OCI-LY1 (cell line): ENCODE data around the gene DCC.

Experiments
- H2AFZ ChIP-seq: fragments of 200-600 bp; sonication (generic), shearing (Covaris generic); 2 replicates; pipeline ENCODE4 v1.6.0; 2014; ENCODE audit warnings: antibody characterized with exemption, mild to moderate bottlenecking, low read length
- H3F3A ChIP-seq: fragments of 200-600 bp; sonication (generic), shearing (Covaris generic); 2 replicates; pipeline ENCODE4 v1.6.0; 2014; ENCODE audit warnings: mild to moderate bottlenecking, antibody characterized with exemption, low read length, moderate library complexity; ENCODE audit not compliant: insufficient read depth
- H3K27ac ChIP-seq: fragments of 200-600 bp; sonication (generic); 2 replicates; pipeline ENCODE4 v1.5.1; 2014; ENCODE audit warnings: low read length, mixed run types, mild to moderate bottlenecking, low read depth; ENCODE audit not compliant: poor library complexity, severe bottlenecking
- H3K27me3 ChIP-seq: fragments of 200-600 bp; sonication (generic); 2 replicates; pipeline ENCODE4 v1.6.0; 2014; ENCODE audit warnings: antibody characterized with exemption, mild to moderate bottlenecking, low read length, moderate library complexity; ENCODE audit not compliant: insufficient read depth
- H3K36me3 ChIP-seq: fragments of 200-600 bp; sonication (generic); 2 replicates; pipeline ENCODE4 v1.6.1; 2014; ENCODE audit warnings: mild to moderate bottlenecking, antibody characterized with exemption, low read length, moderate library complexity, mixed read lengths; ENCODE audit not compliant: insufficient read depth
- H3K4me1 ChIP-seq: fragments of 200-600 bp; sonication (generic); 2 replicates; pipeline ENCODE4 v1.5.1; 2014; ENCODE audit warnings: mild to moderate bottlenecking, low read length, moderate library complexity; ENCODE audit not compliant: insufficient read depth, severe bottlenecking
- H3K4me2 ChIP-seq: fragments of 200-600 bp; sonication (generic), shearing (Covaris generic); 2 replicates; pipeline ENCODE4 v1.6.1; 2014; ENCODE audit warnings: low read length
- H3K4me3 ChIP-seq: fragments of 200-600 bp; sonication (generic); 2 replicates; pipeline ENCODE4 v1.5.1; 2014; ENCODE audit warnings: low read length, low read depth, mild to moderate bottlenecking, mixed read lengths; ENCODE audit not compliant: poor library complexity, severe bottlenecking
- H3K79me2 ChIP-seq: fragments of 200-600 bp; shearing (Covaris generic); 2 replicates; pipeline ENCODE4 v1.6.1; 2016; ENCODE audit warnings: mixed run types, low read length, mixed read lengths; ENCODE audit not compliant: insufficient read depth
- H3K9ac ChIP-seq: fragments of 200-600 bp; sonication (generic), shearing (Covaris generic); 2 replicates; pipeline ENCODE4 v1.6.1; 2014; ENCODE audit warnings: mild to moderate bottlenecking, low read length, mixed read lengths
- H3K9me2 ChIP-seq: fragments of 200-600 bp; sonication (generic), shearing (Covaris generic); 2 replicates; pipeline ENCODE4 v1.6.1; 2014; ENCODE audit warnings: low read depth, mild to moderate bottlenecking, low read length, mixed read lengths
- H3K9me3 ChIP-seq: fragments of 200-600 bp; shearing (Covaris generic); 2 replicates; pipeline ENCODE4 v1.6.1; 2014; ENCODE audit warnings: low read length, mixed read lengths
- H4K20me1 ChIP-seq: fragments of 200-600 bp; sonication (generic), shearing (Covaris generic); 2 replicates; pipeline ENCODE4 v1.6.0; 2016; ENCODE audit warnings: mild to moderate bottlenecking, low read length; ENCODE audit not compliant: insufficient read depth
- CTCF ChIP-seq: fragments of 200-600 bp; sonication (generic), shearing (Covaris generic); IDR thresholded peaks from 2 replicates; pipeline ENCODE4 v1.5.1; 2017; ENCODE audit warnings: mild to moderate bottlenecking, antibody characterized with exemption, low read length, moderate library complexity, mixed read lengths
- EZH2 ChIP-seq: fragments of 200-600 bp; sonication (generic), shearing (Covaris generic); IDR thresholded peaks from 2 replicates; pipeline ENCODE4 v1.8.0; 2017; ENCODE audit warnings: borderline replicate concordance, mixed run types, mild to moderate bottlenecking, antibody characterized with exemption, low read length, moderate library complexity, mixed read lengths

The DCC gene

DNA sequence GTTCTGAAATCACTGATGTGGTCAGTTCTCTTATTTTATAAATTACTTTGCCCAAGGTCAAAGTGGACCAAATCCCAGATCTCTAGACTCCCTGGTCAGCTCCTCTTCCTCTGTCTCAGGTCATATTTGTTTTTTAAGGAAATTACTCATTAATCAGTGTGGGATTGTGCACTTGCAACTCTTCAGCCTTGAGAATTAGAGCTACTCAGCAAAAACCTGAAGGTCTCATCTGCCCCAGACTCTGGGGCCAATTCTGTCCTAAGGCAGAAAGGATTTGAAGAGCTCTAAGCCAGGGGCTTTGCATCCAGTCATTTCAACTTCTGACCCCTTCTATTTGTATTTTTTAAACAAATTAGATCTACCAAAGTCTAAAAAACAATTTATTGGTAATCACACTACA, 17.7 kb upstream of the DCC start:
- TF ChIP-seq EZH2 (no peak), CTCF (no peak)
- Histone ChIP-seq H3K27ac (no peak overlapping the region), H3K9me3 (no peaks in the 10 kb centered on the region), H3K9ac (no peak overlapping the region), H3K4me1 (no peaks in the 10 kb centered on the region), H3K27me3 (no peaks in the 10 kb centered on the region), H4K20me1 (no peaks in the 10 kb centered on the region), H3K4me2 (no peak overlapping the region), H3K36me3 (no peaks in the 10 kb centered on the region), H3K4me3 (no peak overlapping the region), H3F3A (no peaks in the 10 kb centered on the region), H2AFZ (no peak overlapping the region), H3K79me2 (no peaks in the 10 kb centered on the region), H3K9me2 (no peaks in the 10 kb centered on the region)

GRCh38 chr18:52323802-52324201, 16.2 kb upstream of the DCC start:
- Histone ChIP-seq H3K9me2 (no peaks in the 10 kb centered on the region), H3F3A (no peaks in the 10 kb centered on the region), H4K20me1 (no peaks in the 10 kb centered on the region), H3K27ac (no peak overlapping the region), H3K9me3 (no peaks in the 10 kb centered on the region), H2AFZ (no peak overlapping the region), H3K79me2 (no peaks in the 10 kb centered on the region), H3K36me3 (no peaks in the 10 kb centered on the region), H3K4me1 (no peaks in the 10 kb centered on the region), H3K9ac (no peak overlapping the region), H3K4me2 (no peak overlapping the region), H3K27me3 (no peaks in the 10 kb centered on the region), H3K4me3 (no peak overlapping the region)
- TF ChIP-seq EZH2 (no peak), CTCF (no peak)

- H2AFZ ChIP-seq = no peak overlapping the region
- no peak overlapping the region for H3K27ac ChIP-seq
- no peak overlapping the region for H3K4me3 ChIP-seq
- H3K9me3 ChIP-seq = no peaks in the 10 kb centered on the region
- H4K20me1 ChIP-seq = no peaks in the 10 kb centered on the region
- H3K9me2 ChIP-seq = no peaks in the 10 kb centered on the region
- no peaks in the 10 kb centered on the region for H3K36me3 ChIP-seq
- no peak overlapping the region for H3K9ac ChIP-seq
- no peaks in the 10 kb centered on the region for H3K79me2 ChIP-seq
- no peaks in the 10 kb centered on the region for H3K4me1 ChIP-seq
- no peak overlapping the region for H3K4me2 ChIP-seq
- H3F3A ChIP-seq = no peaks in the 10 kb centered on the region
- TF ChIP-seq CTCF (no peak), EZH2 (no peak)
- H3K27me3 ChIP-seq = no peaks in the 10 kb centered on the region
Observed at GRCh38 chr18:52325997-52326396, 14.0 kb upstream of the DCC start.
